ENCODE measurements around the gene NTM.

DNA sequence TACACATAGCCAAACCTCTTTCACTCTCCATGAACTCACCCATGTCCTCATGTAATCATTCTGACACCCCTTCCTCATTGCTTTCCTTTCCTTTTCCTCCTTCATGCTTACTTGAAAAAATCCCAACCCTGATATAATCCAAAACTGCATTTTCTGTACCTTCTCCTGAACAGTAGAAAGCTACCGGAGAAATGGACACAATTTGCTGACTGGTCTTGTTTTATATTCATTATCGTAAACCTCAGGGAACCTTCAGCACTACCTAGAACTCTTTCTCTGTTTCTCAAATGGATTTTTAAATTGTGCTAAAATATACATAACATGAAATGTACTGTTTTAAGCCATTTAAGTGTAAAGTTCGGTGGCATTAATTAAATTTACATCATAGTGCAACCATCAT is 996.9 kb downstream of the NTM start:
- TF ChIP-seq GABPA (IDR thresholded peaks at IDR 0.05; ENCODE audit: borderline replicate concordance, insufficient read depth, low read length) (no peak), JUND (IDR thresholded peaks at IDR 0.05; ENCODE audit: low read length) (no peak), YY1 (IDR thresholded peaks at IDR 0.05; ENCODE audit: low read depth, low read length) (no peak), POLR2A (IDR thresholded peaks at IDR 0.05; ENCODE audit: control extremely low read depth in 1 of 2, low read depth in 2 of 2, low read length in 2 of 2) (no peak), EZH2 (IDR thresholded peaks at IDR 0.05; ENCODE audit: low read depth, low read length, severe bottlenecking) (no peak), CEBPB (IDR thresholded peaks at IDR 0.05; ENCODE audit: low read depth, low read length) (no peak), FOSL1 (IDR thresholded peaks at IDR 0.05; ENCODE audit: insufficient read depth, low read depth, low read length) (no peak), HDAC2 (IDR thresholded peaks at IDR 0.05; ENCODE audit: borderline replicate concordance in 1 of 2, low read depth in 2 of 2, low read length in 2 of 2) (no peak)
- TF ChIP-seq, protein P1, sequence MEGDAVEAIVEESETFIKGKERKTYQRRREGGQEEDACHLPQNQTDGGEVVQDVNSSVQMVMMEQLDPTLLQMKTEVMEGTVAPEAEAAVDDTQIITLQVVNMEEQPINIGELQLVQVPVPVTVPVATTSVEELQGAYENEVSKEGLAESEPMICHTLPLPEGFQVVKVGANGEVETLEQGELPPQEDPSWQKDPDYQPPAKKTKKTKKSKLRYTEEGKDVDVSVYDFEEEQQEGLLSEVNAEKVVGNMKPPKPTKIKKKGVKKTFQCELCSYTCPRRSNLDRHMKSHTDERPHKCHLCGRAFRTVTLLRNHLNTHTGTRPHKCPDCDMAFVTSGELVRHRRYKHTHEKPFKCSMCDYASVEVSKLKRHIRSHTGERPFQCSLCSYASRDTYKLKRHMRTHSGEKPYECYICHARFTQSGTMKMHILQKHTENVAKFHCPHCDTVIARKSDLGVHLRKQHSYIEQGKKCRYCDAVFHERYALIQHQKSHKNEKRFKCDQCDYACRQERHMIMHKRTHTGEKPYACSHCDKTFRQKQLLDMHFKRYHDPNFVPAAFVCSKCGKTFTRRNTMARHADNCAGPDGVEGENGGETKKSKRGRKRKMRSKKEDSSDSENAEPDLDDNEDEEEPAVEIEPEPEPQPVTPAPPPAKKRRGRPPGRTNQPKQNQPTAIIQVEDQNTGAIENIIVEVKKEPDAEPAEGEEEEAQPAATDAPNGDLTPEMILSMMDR (IDR thresholded peaks at IDR 0.05; ENCODE audit: control extremely low read depth in 1 of 3, insufficient read depth in 1 of 3, low read depth in 1 of 3, low read length in 3 of 3) = no peak
